HT1080 (cell line): ENCODE results near the gene PGA3. TPM values are rescaled to one million over a fixed set of nuclear protein-coding genes. Genes with fewer than 3 reads are reported as not detected.
A peak's percentile ranks its signal among the peaks of the same experiment; 100 is the strongest.
"Not testable (repeated sequence)": the region's sequence is repeated elsewhere in the genome, so short reads cannot be mapped to it uniquely, and the experiment has no call there.

Experiments
- DNase-seq: peaks from one replicate; pipeline ENCODE4 v3.0.0-alpha.2; 2015; ENCODE audit warnings: low read depth
- total RNA-seq: library from RNA; depleted of rRNA; stranded (reverse); fragments of >200 nt; shearing (Covaris generic); gene quantifications from 2 replicates; pipeline ENCODE4 v1.2.3, GENCODE V29; 2014; rRNA removed

PGA3 gene
- total RNA-seq, 1 experiment from 2014 or later = not detected

GRCh38 chr11:61250796-61251765 lies 47.8 kb downstream of the PGA3 start:
- not testable (repeated sequence) for DNase-seq

- not testable (repeated sequence) for DNase-seq
These were observed 49.0 kb downstream of the PGA3 start for GRCh38 chr11:61252332-61252731.

- DNase-seq = peak; percentile 56
These were observed 51.2 kb downstream of the PGA3 start for GRCh38 chr11:61254403-61255025.

GRCh38 chr11:61256710-61257482 lies 53.6 kb downstream of the PGA3 start:
- DNase-seq = no peak

- DNase-seq = no peak
These were observed 55.2 kb downstream of the PGA3 start for GRCh38 chr11:61258546-61258945.

GRCh38 chr11:61259363-61259762 lies 56.0 kb downstream of the PGA3 start:
- DNase-seq = no peak

Other genes with a start within 250 kb of the PGA3 start
- not detected in 2 replicates for gene CD6, start 231.8 kb upstream of the PGA3 start, total RNA-seq
- gene CD5, start 101.0 kb upstream of the PGA3 start, total RNA-seq = not detected in 2 replicates
- 10.7 and 11.9 TPM in 2 replicates for gene VPS37C, start 42.1 kb upstream of the PGA3 start, total RNA-seq
- gene PGA4, start 18.8 kb downstream of the PGA3 start, total RNA-seq = not detected in 2 replicates
- gene PGA5, start 37.7 kb downstream of the PGA3 start, total RNA-seq = not detected in 2 replicates
- gene VWCE, start 91.8 kb downstream of the PGA3 start, total RNA-seq = 0.17 and 0.23 TPM in 2 replicates
- 253 and 271 TPM in 2 replicates for gene DDB1, start 129.6 kb downstream of the PGA3 start, total RNA-seq
- gene TKFC, start 129.7 kb downstream of the PGA3 start, total RNA-seq = 48.8 and 56.6 TPM in 2 replicates
- 49.6 and 68.1 TPM in 2 replicates for gene CYB561A3, start 158.4 kb downstream of the PGA3 start, total RNA-seq
- 52.5 and 64.2 TPM in 2 replicates for gene TMEM138, start 158.9 kb downstream of the PGA3 start, total RNA-seq
- 20.0 and 23.8 TPM in 2 replicates for gene TMEM216, start 189.1 kb downstream of the PGA3 start, total RNA-seq
- 33.4 and 48.1 TPM in 2 replicates for gene CPSF7, start 226.5 kb downstream of the PGA3 start, total RNA-seq
- 82.5 and 85.3 TPM in 2 replicates for gene SDHAF2, start 226.6 kb downstream of the PGA3 start, total RNA-seq